Endothelial cell of umbilical vein (primary cell): ENCODE results near the gene IKZF1. TPM values are rescaled to one million over a fixed set of nuclear protein-coding genes. Genes with fewer than 3 reads are reported as not detected.

ENCODE experiments used
- BruUV-seq: library from RNA; stranded (reverse); fragments of 400-500 nt; replicated peaks from 2 replicates; lab custom pipeline; 2021; lab: Mats Ljungman, UMichigan
- CTCF ChIA-PET: fragments of 300-600, 350-600 bp; sonication (Branson Sonifier 250); formaldehyde crosslinking; loops from one replicate; lab custom pipeline; 2021; ENCODE audit warnings: antibody characterized with exemption, inconsistent platforms; lab: Charles Lee
- POLR2A ChIA-PET: fragments of 300-600, 350-600 bp; sonication (Branson Sonifier 250); formaldehyde crosslinking; loops from one replicate; lab custom pipeline; 2021; ENCODE audit warnings: antibody characterized with exemption, inconsistent platforms; lab: Charles Lee
- DNase-seq: peaks from one replicate; pipeline ENCODE4 v3.0.0-alpha.2; 2011; ENCODE audit warnings: low read depth, low spot score
- FAIRE-seq: peaks from 2 replicates; lab custom pipeline; 2011; peaks lifted over from hg19 to GRCh38; lab: Jason Lieb, UNC
- H2AFZ ChIP-seq: 2 replicates; pipeline ENCODE4 v1.6.0; 2012; ENCODE audit warnings: low read depth, low read length, control low read depth, inconsistent platforms
- H3K27ac ChIP-seq: 2 replicates; pipeline ENCODE4 v1.5.1; 2011; ENCODE audit warnings: low read depth, mild to moderate bottlenecking, control low read depth, low read length, moderate library complexity; ENCODE audit not compliant: insufficient read depth
- H3K27me3 ChIP-seq, 2 experiments: 2 replicates each; pipeline versions ENCODE4 v1.6.0 to v1.6.1; 2011; ENCODE audit warnings: low read length in 2 of 2, mixed read lengths in 1 of 2; ENCODE audit not compliant: control insufficient read depth in 2 of 2, insufficient read depth in 2 of 2
- H3K36me3 ChIP-seq, 2 experiments: 2 replicates in 1 of 2; 3 replicates in 1 of 2; pipeline ENCODE4 v1.5.1; 2011; ENCODE audit warnings: low read length in 2 of 2, mild to moderate bottlenecking in 1 of 2, moderate library complexity in 1 of 2; ENCODE audit not compliant: control insufficient read depth in 2 of 2, insufficient read depth in 2 of 2; ENCODE audit errors: extremely low read depth in 1 of 2
- H3K4me1 ChIP-seq: 3 replicates; pipeline ENCODE4 v1.5.1; 2011; ENCODE audit warnings: mild to moderate bottlenecking, low read length; ENCODE audit not compliant: control insufficient read depth, insufficient read depth; ENCODE audit errors: extremely low read depth
- H3K4me2 ChIP-seq: 2 replicates; pipeline ENCODE4 v1.6.1; 2011; ENCODE audit warnings: low read length, control low read depth, mixed read lengths; ENCODE audit not compliant: insufficient read depth
- H3K4me3 ChIP-seq, 3 experiments: fragments of 200-600 bp in 1 of 3; sonication (generic), shearing (Covaris generic) in 1 of 3; replicated peaks in 1 of 3; 2 replicates each; pipeline ENCODE4 v1.5.1; 2011 to 2016; ENCODE audit warnings: control low read depth in 3 of 3, low read length in 3 of 3, mild to moderate bottlenecking in 2 of 3, inconsistent platforms in 1 of 3, low read depth in 1 of 3, moderate library complexity in 1 of 3; ENCODE audit not compliant: insufficient read depth in 1 of 3
- H3K79me2 ChIP-seq: 2 replicates; pipeline ENCODE4 v1.6.0; 2012; ENCODE audit warnings: low read length, inconsistent platforms; ENCODE audit not compliant: control insufficient read depth, insufficient read depth
- H3K9ac ChIP-seq: replicated peaks from 2 replicates; pipeline ENCODE3; 2011; ENCODE audit warnings: low read length, control low read depth; ENCODE audit not compliant: insufficient read depth; ENCODE audit errors: extremely low read depth
- H3K9me1 ChIP-seq: replicated peaks from 3 replicates; pipeline ENCODE4 v1.6.0; 2011; ENCODE audit warnings: mild to moderate bottlenecking, low read length; ENCODE audit not compliant: control insufficient read depth, insufficient read depth; ENCODE audit errors: extremely low read depth
- H3K9me3 ChIP-seq: replicated peaks from 2 replicates; pipeline ENCODE4 v1.5.1; 2012; ENCODE audit warnings: low read length, inconsistent platforms; ENCODE audit not compliant: control insufficient read depth, insufficient read depth
- H4K20me1 ChIP-seq: replicated peaks from 2 replicates; pipeline ENCODE3; 2011; ENCODE audit warnings: mild to moderate bottlenecking, low read length; ENCODE audit not compliant: control insufficient read depth, insufficient read depth; ENCODE audit errors: extremely low read depth
- CTCF ChIP-seq, 2 donors: IDR thresholded peaks; 1 replicate in 1 of 2; 2 replicates in 1 of 2; pipeline ENCODE4 v1.5.1; 2011; ENCODE audit warnings: low read length in 2 of 2, mild to moderate bottlenecking in 2 of 2, moderate library complexity in 2 of 2, control low read depth in 1 of 2, inconsistent platforms in 1 of 2, low read depth in 1 of 2; ENCODE audit not compliant: insufficient read depth in 1 of 2; ENCODE audit errors: extremely low read depth in 1 of 2
- EZH2 ChIP-seq: IDR thresholded peaks from 2 replicates; pipeline ENCODE4 v1.6.1; 2012; ENCODE audit warnings: borderline replicate concordance, low read depth, mild to moderate bottlenecking, moderate library complexity, low read length, inconsistent platforms; ENCODE audit not compliant: severe bottlenecking
- FOS ChIP-seq: IDR thresholded peaks from 2 replicates; pipeline ENCODE4 v1.6.1; 2011; ENCODE audit warnings: mild to moderate bottlenecking, low read length, moderate library complexity, borderline replicate concordance; ENCODE audit not compliant: insufficient read depth
- GATA2 ChIP-seq: IDR thresholded peaks from 2 replicates; pipeline ENCODE4 v1.7.0; 2011; ENCODE audit warnings: low read depth, mild to moderate bottlenecking, moderate library complexity, mixed read lengths, low read length; ENCODE audit not compliant: insufficient read length, insufficient read depth
- JUN ChIP-seq: IDR thresholded peaks from 2 replicates; pipeline ENCODE4 v1.6.1; 2011; ENCODE audit warnings: borderline replicate concordance, low read depth; ENCODE audit not compliant: insufficient read length, insufficient read depth
- MAX ChIP-seq: IDR thresholded peaks from 2 replicates; pipeline ENCODE4 v1.6.1; 2011; ENCODE audit not compliant: insufficient read depth, insufficient read length
- MYC ChIP-seq: IDR thresholded peaks from one replicate; pipeline ENCODE4 v1.6.1; 2011; ENCODE audit warnings: mild to moderate bottlenecking, low read depth, low read length
- POLR2A ChIP-seq: IDR thresholded peaks from 2 replicates; pipeline ENCODE4 v1.6.1; 2012; ENCODE audit warnings: low read depth, mild to moderate bottlenecking, control low read depth, low read length
- POLR2AphosphoS5 ChIP-seq: IDR thresholded peaks from 2 replicates; pipeline ENCODE4 v1.6.1; 2012; ENCODE audit warnings: low read depth, mild to moderate bottlenecking, control low read depth, low read length, moderate library complexity; ENCODE audit not compliant: insufficient read depth
- dilution Hi-C: fragments of 300-500 bp; cut with MboI; formaldehyde crosslinking; loops from one replicate; pipeline ENCODE4 v1.15.0; 2019; ENCODE audit warnings: low sequenced_read_pairs; ENCODE audit not compliant: extremely low pct_ligation_motif_present
- intact Hi-C: fragments of 100-400 bp; cut with micrococcal nuclease; formaldehyde crosslinking; loops from one replicate; pipeline ENCODE4 v1.10.0; 2022
- polyA plus RNA-seq, 4 experiments: library from polyadenylated mRNA; depleted of rRNA in 3 of 4; stranded (reverse) in 3 of 4; unstranded in 1 of 4; fragments of >200 nt; gene quantifications; 2 replicates each; pipeline versions ENCODE4 v1.2.1 to v1.2.3, GENCODE V29; 2011 to 2012; ENCODE audit warnings: missing spikeins in 1 of 4
- total RNA-seq: library from RNA; stranded (reverse); gene quantifications from 2 replicates; pipeline ENCODE4 v1.2.3, GENCODE V29; 2021

IKZF1 gene
- total and polyA plus RNA-seq, 2 donors (not counting 3 experiments of a cell fraction or from before 2014, with no cell fraction given), result 0.01 to 0.20 TPM

GRCh38 chr7:50300336-50300735 lies 4.2 kb upstream of the IKZF1 start:
- intact Hi-C loops (loop anchor here (10.0 kb wide), 1 partner anchor 64 kb away; no protein-coding TSS in a partner anchor), dilution Hi-C loops (no loop called here)
- Histone ChIP-seq H3K9me1 (no peaks in the 10 kb centered on the region), H2AFZ (no peak overlapping the region), H3K36me3 (no peaks in the 10 kb centered on the region), H3K4me2 (no peak overlapping the region), H3K4me3 (no peak overlapping the region), H3K27me3 (peaks cover 22 to 31% of the 10 kb centered on the region in 2 experiments), H3K79me2 (no peaks in the 10 kb centered on the region), H3K27ac (no peak overlapping the region), H3K4me1 (no peaks in the 10 kb centered on the region), H3K9me3 (no peaks in the 10 kb centered on the region), H4K20me1 (no peaks in the 10 kb centered on the region), H3K9ac (no peak overlapping the region)
- BruUV-seq, result no TSS peak
- no peak for DNase-seq
- FAIRE-seq, result no peak
- ChIA-PET CTCF (no interaction called here), POLR2A (interaction anchor here (0.6 kb wide), 1 partner anchor 40 kb away, joined by 6 read pairs; no protein-coding TSS in a partner anchor)
- TF ChIP-seq JUN (no peak), POLR2AphosphoS5 (no peak), FOS (no peak), POLR2A (no peak), EZH2 (no peak), MYC (no peak), GATA2 (no peak), CTCF (IDR thresholded peaks at IDR 0.05; ENCODE audit: extremely low read depth in 1 of 2, insufficient read depth in 1 of 2, low read depth in 1 of 2, low read length in 2 of 2) (no peak), MAX (no peak)
